HuH-7.5 (cell line): ENCODE measurements around the gene PPIL1.

ENCODE experiments used
- DNase-seq: peaks from one replicate; pipeline ENCODE4 v3.0.0; 2011; ENCODE audit warnings: low spot score

Gene PPIL1

GRCh38 chr6:36834576-36835341 is 39.8 kb downstream of the PPIL1 start:
- no peak for DNase-seq

- DNase-seq: no peak
These were observed 41.3 kb downstream of the PPIL1 start for GRCh38 chr6:36833182-36833789.

- DNase-seq: no peak
These were observed 42.3 kb downstream of the PPIL1 start for GRCh38 chr6:36832313-36832712.

GRCh38 chr6:36830577-36830976 is 44.0 kb downstream of the PPIL1 start:
- no peak for DNase-seq

GRCh38 chr6:36829919-36830544 is 44.6 kb downstream of the PPIL1 start:
- DNase-seq: peak; percentile 61

- no peak for DNase-seq
These were observed 47.1 kb downstream of the PPIL1 start for GRCh38 chr6:36827261-36828079.

GRCh38 chr6:36826520-36827227 is 47.9 kb downstream of the PPIL1 start:
- DNase-seq: no peak

- no peak for DNase-seq
These were observed 48.6 kb downstream of the PPIL1 start for GRCh38 chr6:36825994-36826393.

- no peak for DNase-seq
These were observed 49.2 kb downstream of the PPIL1 start for GRCh38 chr6:36825452-36825851.

- DNase-seq: no peak
These were observed 50.4 kb downstream of the PPIL1 start for GRCh38 chr6:36824253-36824652.

- no peak for DNase-seq
These were observed 51.0 kb downstream of the PPIL1 start for GRCh38 chr6:36823421-36824096.

- DNase-seq: no peak
These were observed 51.9 kb downstream of the PPIL1 start for GRCh38 chr6:36822506-36823269.

- no peak for DNase-seq
These were observed 52.8 kb downstream of the PPIL1 start for GRCh38 chr6:36821581-36822335.

GRCh38 chr6:36820700-36821580 is 53.7 kb downstream of the PPIL1 start:
- DNase-seq: no peak

- DNase-seq: no peak
These were observed 55.8 kb downstream of the PPIL1 start for GRCh38 chr6:36818756-36819155.

- no peak for DNase-seq
These were observed 56.8 kb downstream of the PPIL1 start for GRCh38 chr6:36817847-36818246.

- no peak for DNase-seq
These were observed 57.3 kb downstream of the PPIL1 start for GRCh38 chr6:36817176-36817817.
